ENCODE measurements around the gene MUC6.
"Not testable (repeated sequence)": the region's sequence is repeated elsewhere in the genome, so short reads cannot be mapped to it uniquely, and the experiment has no call there.

Gene MUC6

DNA sequence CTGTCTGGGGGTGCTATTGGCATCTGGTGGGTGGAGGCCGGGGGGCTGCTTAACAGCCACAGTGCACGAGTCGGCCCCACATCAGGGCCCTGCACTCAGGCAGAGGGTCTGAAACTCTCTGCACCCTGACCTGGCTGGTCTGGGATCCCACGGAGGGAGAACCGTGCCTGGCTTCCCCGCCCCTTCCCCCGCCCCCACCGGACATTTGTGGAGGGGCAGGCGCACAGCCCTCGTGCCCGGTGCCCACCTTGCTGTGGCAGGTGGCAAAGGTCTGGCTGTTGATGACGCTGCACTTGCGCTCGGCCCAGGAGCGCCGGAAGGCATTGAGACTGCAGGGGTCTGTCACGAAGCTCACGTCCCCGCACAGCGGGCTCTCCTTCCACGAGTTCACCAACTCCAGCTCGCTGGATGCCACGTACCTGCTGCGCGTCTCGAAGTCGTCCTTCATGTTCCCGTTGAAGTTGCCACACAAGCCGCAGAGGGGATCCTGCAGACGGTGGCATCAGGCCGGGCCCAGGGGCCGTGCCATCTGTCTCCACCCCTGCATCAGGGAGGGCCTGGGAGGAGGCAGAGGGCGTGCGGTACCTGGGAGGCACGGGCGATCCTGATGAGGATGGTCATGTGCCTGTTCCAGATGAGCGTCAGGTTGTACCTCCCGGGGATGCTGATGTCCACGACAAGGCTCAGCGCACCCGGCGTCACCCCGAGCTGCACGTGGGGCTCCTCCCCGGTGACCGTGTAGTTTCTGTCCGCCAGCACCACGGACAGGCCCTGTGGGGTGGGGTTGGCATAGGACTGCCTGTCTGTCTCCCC is 11.7 kb downstream of the MUC6 start:
- DNase-seq (ENCODE audit: low read depth in 3 of 3) = no peak

GRCh38 chr11:1023811-1024596 is 12.5 kb downstream of the MUC6 start:
- no peak for DNase-seq (ENCODE audit: low read depth in 3 of 3)

GRCh38 chr11:1022908-1023810 is 13.4 kb downstream of the MUC6 start:
- no peak for DNase-seq (ENCODE audit: low read depth in 3 of 3)

DNA sequence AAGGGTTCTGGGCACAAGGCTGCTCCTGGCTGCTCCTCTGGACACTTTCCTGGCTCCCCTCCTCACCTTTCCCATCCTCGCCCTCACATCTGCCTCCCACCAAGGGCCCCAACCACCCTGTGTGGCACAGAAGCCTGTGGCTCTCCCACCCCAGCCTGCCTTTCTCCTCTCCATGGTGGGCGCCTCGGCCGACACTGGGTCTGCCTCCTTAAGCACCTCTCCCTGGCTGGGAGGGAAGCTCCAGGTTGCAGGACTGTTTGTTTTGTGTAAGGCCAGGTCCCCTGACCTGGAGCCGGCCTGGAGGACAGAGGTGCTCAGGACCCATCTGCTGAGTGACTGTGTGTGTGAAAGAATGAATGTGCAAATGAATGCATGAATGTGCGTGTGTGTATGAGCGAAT is 14.1 kb downstream of the MUC6 start:
- DNase-seq (ENCODE audit: low read depth in 3 of 3) = no peak

- no peak for DNase-seq (ENCODE audit: low read depth in 3 of 3)
Observed at GRCh38 chr11:1020211-1020905, 16.2 kb downstream of the MUC6 start.

GRCh38 chr11:1019321-1019910 is 17.1 kb downstream of the MUC6 start:
- no peak for DNase-seq (ENCODE audit: low read depth in 3 of 3)

DNA sequence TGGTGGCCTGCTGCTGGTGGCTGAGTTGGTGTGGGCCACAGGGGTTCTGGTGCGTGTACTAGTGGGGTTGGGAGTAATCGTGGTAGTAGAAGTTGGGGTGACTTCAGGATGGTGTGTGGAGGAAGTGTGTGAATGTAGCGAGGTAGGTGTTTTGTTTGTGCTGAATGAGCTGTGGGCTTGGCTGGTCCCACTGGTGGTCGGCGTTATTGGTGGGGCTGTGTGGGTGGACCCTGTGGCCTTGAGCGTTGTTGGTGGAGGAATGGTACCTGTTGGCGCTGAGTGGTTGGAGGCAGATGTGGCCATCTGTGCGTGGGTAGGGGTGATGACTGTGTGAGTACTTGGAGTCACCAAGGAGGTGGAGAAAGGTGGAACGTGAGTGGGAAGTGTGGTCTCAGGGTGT is 18.4 kb downstream of the MUC6 start:
- no peak for DNase-seq (ENCODE audit: low read depth in 3 of 3)

- no peak for DNase-seq (ENCODE audit: low read depth in 3 of 3)
Observed at GRCh38 chr11:1017269-1018005, 19.1 kb downstream of the MUC6 start.

DNA sequence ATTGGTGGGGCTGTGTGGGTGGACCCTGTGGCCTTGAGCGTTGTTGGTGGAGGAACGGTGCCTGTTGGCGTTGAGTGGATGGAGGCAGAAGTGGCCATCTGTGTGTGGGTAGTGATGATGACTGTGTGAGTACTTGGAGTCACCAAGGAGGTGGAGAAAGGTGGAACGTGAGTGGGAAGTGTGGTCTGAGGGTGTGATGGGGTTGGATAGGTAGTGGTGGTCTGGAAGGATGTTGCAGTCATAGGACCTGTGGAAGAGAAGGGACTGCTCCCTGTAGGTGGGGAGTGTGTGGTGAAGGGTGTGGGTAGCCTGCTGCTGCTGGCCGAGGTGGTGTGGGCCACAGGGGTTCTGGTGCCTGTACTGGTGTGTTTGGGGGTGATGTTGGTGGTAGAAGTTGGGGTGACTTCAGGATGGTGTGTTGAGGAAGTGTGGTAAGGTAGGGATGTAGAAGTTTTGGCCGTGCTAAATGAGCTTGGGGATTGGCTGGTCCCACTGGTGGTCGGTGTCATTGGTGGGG is 19.9 kb downstream of the MUC6 start:
- DNase-seq (ENCODE audit: low read depth in 3 of 3) = not testable (repeated sequence)

GRCh38 chr11:1015826-1016545 is 20.5 kb downstream of the MUC6 start:
- no peak for DNase-seq (ENCODE audit: low read depth in 3 of 3)

GRCh38 chr11:1015064-1015463 is 21.5 kb downstream of the MUC6 start:
- DNase-seq (ENCODE audit: low read depth in 3 of 3) = no peak

GRCh38 chr11:1014276-1014675 is 22.2 kb downstream of the MUC6 start:
- no peak for DNase-seq (ENCODE audit: low read depth in 3 of 3)

- DNase-seq (ENCODE audit: low read depth in 3 of 3) = no peak
Observed at GRCh38 chr11:1013631-1013935, 22.9 kb downstream of the MUC6 start.

- no peak for DNase-seq (ENCODE audit: low read depth in 3 of 3)
Observed at GRCh38 chr11:1012740-1013630, 23.5 kb downstream of the MUC6 start.

GRCh38 chr11:1012291-1012690 is 24.2 kb downstream of the MUC6 start:
- DNase-seq (ENCODE audit: low read depth in 3 of 3) = no peak

DNA sequence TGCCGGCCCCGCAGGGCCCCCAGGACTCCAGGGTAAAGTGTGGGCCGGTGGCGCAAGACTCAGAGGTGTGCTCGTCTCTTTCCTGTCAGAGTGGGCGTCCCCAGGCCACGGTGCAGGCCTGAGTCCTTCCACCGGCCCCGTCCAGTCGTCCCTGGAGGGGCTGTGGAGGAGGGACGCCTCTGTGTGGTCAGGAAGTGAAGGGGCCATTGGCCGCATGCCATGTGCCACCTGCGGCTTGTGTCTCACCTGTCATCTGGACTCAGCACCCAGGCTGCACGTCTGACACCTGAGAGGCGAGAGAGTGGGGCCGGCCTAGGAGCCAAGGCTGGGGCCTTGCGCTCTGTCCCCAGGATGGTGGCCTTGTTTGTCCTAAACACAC is 25.2 kb downstream of the MUC6 start:
- DNase-seq (ENCODE audit: low read depth in 3 of 3) = no peak

DNA sequence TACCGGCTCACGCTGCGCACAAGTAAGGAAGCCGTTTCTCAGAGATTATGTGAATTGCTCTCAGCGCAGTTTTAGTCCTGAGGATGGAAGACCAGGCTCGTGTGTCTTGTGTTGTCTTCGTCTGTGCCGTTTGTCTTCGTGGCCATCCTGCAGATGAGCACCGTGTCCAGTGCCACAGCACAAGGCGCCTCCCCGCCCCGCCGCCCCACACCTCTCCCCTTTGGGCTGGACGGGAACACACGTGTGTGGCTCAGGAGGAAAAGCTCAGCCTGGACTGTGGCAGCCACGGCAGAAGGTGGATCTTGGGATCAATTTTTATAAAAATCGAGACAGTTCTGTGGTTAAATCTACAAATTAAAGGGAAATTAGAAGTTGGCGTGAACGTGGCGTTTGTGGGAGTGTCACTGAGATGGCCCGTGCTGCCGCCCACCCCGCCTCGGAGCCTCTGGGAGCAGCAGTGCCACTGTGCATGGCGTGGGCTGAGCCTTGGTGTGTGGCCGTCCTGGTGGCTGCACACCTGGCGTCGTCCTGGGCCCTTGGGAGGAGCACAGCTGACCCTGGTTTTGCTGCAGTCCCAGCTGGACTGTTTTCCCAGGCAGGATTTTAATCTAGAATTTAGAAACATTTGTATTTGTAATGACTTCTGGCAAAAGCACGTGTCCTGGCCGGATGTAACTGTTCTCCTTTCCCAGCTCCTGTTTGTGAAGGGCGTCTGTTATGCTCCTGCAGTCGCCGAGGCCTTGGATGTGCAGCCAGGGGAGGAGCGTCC is 25.8 kb downstream of the MUC6 start:
- no peak for DNase-seq (ENCODE audit: low read depth in 3 of 3)

- no peak for DNase-seq (ENCODE audit: low read depth in 3 of 3)
Observed at GRCh38 chr11:1009991-1010390, 26.5 kb downstream of the MUC6 start.
